GM12878 (cell line): Measurements from ENCODE around the gene CTNNBL1. TPM values are rescaled to one million over a fixed set of nuclear protein-coding genes. Genes with fewer than 3 reads are reported as not detected.

ENCODE experiments used
- FOXK2 ChIP-seq: fragments of 450-650 bp; IDR thresholded peaks from 2 replicates; pipeline ENCODE4 v1.6.1; 2017; ENCODE audit warnings: mild to moderate bottlenecking, moderate library complexity
- MLLT1 ChIP-seq: fragments of 450-650 bp; IDR thresholded peaks from 2 replicates; pipeline ENCODE4 v1.6.1; 2016; ENCODE audit warnings: mild to moderate bottlenecking
- POLR2A ChIP-seq: IDR thresholded peaks from 2 replicates; pipeline ENCODE4 v1.6.1; 2011; ENCODE audit warnings: low read depth, mild to moderate bottlenecking, low read length
- REST ChIP-seq: IDR thresholded peaks from 2 replicates; pipeline ENCODE4 v1.6.1; 2012; ENCODE audit warnings: mild to moderate bottlenecking, low read depth, low read length
- SUPT20H ChIP-seq: IDR thresholded peaks from 2 replicates; pipeline ENCODE4 v1.6.1; 2011; ENCODE audit warnings: low read depth, mild to moderate bottlenecking, low read length, moderate library complexity, borderline replicate concordance; ENCODE audit not compliant: control insufficient read depth
- USF2 ChIP-seq: IDR thresholded peaks from 2 replicates; pipeline ENCODE4 v1.6.1; 2011; ENCODE audit warnings: low read depth, low read length, improper control_type of control experiment, borderline replicate concordance
- ZBTB11 ChIP-seq: fragments of 450-650 bp; formaldehyde crosslinking; IDR thresholded peaks from 2 replicates; pipeline ENCODE4 v1.5.0; 2022; ENCODE audit warnings: mild to moderate bottlenecking, missing genetic modification characterization
- ZNF592 ChIP-seq: fragments of 450-650 bp; IDR thresholded peaks from 2 replicates; pipeline ENCODE4 v1.6.1; 2017; ENCODE audit warnings: mild to moderate bottlenecking, moderate library complexity
- polyA plus RNA-seq, 11 experiments: library from polyadenylated mRNA; depleted of rRNA in 4 of 11; unstranded in 6 of 11; stranded (reverse) in 5 of 11; fragments of >200 nt; fragmentation: Nextera tagmentation in 4 of 11; fragmentation: Illumina TruSeq in 1 of 11; extraction: Ambion mirVana in 4 of 11; extraction: Trizol in 1 of 11; gene quantifications; 1 replicate in 1 of 11; 2 replicates in 10 of 11; pipeline versions ENCODE4 v1.2.1 to v1.2.3, GENCODE V29; 2011 to 2016; ENCODE audit warnings: inconsistent platforms in 2 of 11, missing spikeins in 2 of 11, low read depth in 1 of 11
- total RNA-seq, 4 experiments: library from RNA; depleted of rRNA in 3 of 4; stranded (reverse); fragments of >200 nt in 3 of 4; fragmentation: Illumina TruSeq in 1 of 4; extraction: Trizol in 1 of 4; gene quantifications; 2 replicates each; pipeline versions ENCODE4 v1.2.1 to v1.2.3, GENCODE V29; 2013 to 2021
- TF ChIP-seq, protein P1 (sequence below): fragments of 450-650 bp; IDR thresholded peaks from 2 replicates; pipeline ENCODE4 v1.6.1; 2017; ENCODE audit warnings: low read depth, mild to moderate bottlenecking, moderate library complexity

The CTNNBL1 gene
- total and polyA plus RNA-seq, 10 of the 15 experiments (the other 5 are each of a cell fraction or from before 2014, with no cell fraction given) = 43.1 to 102 (median 67.8) TPM

GRCh38 chr20:37804584-37805566 lies 111.0 kb downstream of the CTNNBL1 start (continued):
- TF ChIP-seq ZNF592 (no peak), REST (no peak), POLR2A (peak; percentile 59; the same call in 1 of the 2 replicates), USF2 (no peak; the same call in 1 of the 2 replicates), ZBTB11 (no peak), FOXK2 (no peak), SUPT20H (no peak), MLLT1 (0 out of 2 replicates have a peak, but pooled peaks have one; percentile 39)
- TF ChIP-seq, protein P1, sequence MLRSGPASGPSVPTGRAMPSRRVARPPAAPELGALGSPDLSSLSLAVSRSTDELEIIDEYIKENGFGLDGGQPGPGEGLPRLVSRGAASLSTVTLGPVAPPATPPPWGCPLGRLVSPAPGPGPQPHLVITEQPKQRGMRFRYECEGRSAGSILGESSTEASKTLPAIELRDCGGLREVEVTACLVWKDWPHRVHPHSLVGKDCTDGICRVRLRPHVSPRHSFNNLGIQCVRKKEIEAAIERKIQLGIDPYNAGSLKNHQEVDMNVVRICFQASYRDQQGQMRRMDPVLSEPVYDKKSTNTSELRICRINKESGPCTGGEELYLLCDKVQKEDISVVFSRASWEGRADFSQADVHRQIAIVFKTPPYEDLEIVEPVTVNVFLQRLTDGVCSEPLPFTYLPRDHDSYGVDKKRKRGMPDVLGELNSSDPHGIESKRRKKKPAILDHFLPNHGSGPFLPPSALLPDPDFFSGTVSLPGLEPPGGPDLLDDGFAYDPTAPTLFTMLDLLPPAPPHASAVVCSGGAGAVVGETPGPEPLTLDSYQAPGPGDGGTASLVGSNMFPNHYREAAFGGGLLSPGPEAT = no peak; the same call in 1 of the 2 replicates
